GM21825 (cell line): Measurements from ENCODE around the gene GORASP2.
"Not testable (repeated sequence)": the region's sequence is repeated elsewhere in the genome, so short reads cannot be mapped to it uniquely, and the experiment has no call there.

ENCODE experiments used
- ATAC-seq: cut with Tn5 transposase; IDR thresholded peaks from one replicate; pipeline ENCODE4 v1.9.1; 2021; ENCODE audit warnings: mild to moderate bottlenecking, moderate library complexity; ENCODE audit not compliant: unreplicated experiment

The GORASP2 gene

GRCh38 chr2:170928824-170929685, at the start of gene GORASP2:
TSS of gene GORASP2 (plus strand) at chr2:170929253. CDS start at chr2:170929341, 88 bp downstream.
- ATAC-seq = peak; percentile 92

- no peak for ATAC-seq
Observed at GRCh38 chr2:170881840-170882239, 47.2 kb upstream of the GORASP2 start.

DNA sequence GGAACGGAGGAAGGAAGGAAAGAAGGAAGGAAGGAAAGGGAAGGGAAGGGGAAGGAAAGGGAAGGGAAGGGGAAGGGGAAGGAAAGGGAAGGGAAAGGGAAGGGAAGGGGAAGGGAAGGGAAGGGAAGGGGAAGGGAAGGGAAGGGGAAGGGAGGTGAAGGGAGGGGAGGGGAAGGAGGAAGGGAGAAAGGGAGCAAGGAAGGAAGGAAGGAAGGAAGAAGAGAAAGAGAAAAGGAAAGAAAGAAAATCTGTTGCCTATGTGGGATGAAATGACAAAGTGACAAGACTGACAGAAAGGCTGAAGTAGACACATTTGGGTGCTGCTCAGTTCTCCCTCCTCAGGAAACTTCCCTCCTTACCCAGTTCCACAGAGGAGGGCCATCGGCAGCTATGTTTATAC, 46.3 kb upstream of the GORASP2 start:
- ATAC-seq = no peak

- no peak for ATAC-seq
Observed at GRCh38 chr2:170883683-170884082, 45.4 kb upstream of the GORASP2 start.

GRCh38 chr2:170885130-170885791, 43.8 kb upstream of the GORASP2 start:
- ATAC-seq = no peak

- ATAC-seq = no peak
Observed at GRCh38 chr2:170886386-170886785, 42.7 kb upstream of the GORASP2 start.

DNA sequence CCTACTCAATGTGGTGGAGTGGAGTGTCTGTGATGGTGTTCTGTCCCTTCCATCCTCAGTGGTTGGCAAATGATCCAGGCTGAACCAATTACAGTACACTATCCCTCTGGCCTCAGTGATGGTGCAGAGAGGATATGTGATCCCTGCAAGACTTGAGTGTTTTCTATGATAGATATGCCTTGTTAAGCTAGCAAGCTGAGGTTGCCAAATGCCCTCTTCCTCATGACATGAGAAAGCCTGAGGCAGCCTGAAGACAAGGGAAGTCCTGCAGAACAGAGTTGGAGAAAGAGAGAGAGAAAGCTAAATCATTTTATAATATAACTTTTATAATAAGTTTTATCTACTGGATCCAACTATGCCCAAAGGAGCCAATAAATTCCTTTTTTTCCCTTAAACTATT, 41.6 kb upstream of the GORASP2 start:
- ATAC-seq = no peak

GRCh38 chr2:170887896-170888295, 41.2 kb upstream of the GORASP2 start:
- no peak for ATAC-seq

- ATAC-seq = no peak
Observed at GRCh38 chr2:170891893-170892292, 37.2 kb upstream of the GORASP2 start.

GRCh38 chr2:170892391-170892951, 36.6 kb upstream of the GORASP2 start:
- no peak for ATAC-seq

GRCh38 chr2:170895023-170895757, 33.9 kb upstream of the GORASP2 start:
- no peak for ATAC-seq

GRCh38 chr2:170896622-170897021, 32.4 kb upstream of the GORASP2 start:
- ATAC-seq = no peak

DNA sequence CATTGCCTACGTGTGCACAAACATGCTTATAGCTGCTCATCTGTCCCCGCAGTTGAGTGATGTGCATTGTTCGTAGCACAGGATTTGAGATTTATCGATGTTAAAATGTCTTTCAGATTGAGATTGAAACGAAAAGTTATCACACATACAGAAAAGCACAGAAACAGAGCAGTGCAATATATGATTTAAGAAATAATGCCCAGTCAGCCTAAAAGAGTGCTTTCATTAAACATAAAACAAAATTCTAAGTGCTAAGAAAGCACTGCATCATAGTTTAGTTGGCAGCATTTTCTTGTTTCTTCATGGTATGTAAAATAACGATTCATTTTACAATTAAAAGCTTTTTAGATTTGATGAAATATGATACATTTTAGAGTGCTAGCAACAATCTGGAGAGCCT, 31.9 kb upstream of the GORASP2 start:
- no peak for ATAC-seq

- ATAC-seq = no peak
Observed at GRCh38 chr2:170905864-170906263, 23.2 kb upstream of the GORASP2 start.

GRCh38 chr2:170911314-170911889, 17.7 kb upstream of the GORASP2 start:
- ATAC-seq = no peak

DNA sequence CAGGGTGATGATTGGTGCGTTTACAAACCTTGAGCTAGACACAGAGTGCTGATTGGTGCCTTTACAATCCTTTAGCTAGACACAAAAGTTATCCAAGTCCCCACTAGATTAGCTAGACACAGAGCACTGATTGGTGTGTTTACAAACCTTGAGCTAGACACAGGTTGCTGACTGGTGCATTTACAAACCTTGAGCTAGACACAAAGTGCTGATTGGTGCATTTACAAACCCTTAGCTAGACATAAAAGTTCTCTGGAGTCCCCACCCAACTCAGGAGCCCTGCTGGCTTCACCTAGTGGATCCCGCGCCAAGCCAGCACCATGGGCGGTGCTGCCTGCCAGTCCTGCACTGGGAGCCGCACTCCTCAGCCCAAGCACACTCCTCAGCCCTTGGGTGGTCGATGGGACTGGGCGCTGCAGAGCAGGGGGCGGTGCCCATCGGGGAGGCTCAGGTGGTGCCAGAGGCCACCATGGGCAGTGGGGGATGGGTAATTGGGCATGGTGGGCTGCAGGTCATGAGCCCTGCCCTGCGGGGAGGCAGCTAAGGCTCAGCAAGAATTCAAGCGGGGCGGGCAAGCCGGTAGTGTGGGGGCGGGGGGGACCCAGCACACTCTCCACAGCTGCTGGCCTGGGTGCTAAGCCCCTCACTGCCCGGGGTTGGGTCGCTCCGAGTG, 13.9 kb upstream of the GORASP2 start:
- ATAC-seq = not testable (repeated sequence)

DNA sequence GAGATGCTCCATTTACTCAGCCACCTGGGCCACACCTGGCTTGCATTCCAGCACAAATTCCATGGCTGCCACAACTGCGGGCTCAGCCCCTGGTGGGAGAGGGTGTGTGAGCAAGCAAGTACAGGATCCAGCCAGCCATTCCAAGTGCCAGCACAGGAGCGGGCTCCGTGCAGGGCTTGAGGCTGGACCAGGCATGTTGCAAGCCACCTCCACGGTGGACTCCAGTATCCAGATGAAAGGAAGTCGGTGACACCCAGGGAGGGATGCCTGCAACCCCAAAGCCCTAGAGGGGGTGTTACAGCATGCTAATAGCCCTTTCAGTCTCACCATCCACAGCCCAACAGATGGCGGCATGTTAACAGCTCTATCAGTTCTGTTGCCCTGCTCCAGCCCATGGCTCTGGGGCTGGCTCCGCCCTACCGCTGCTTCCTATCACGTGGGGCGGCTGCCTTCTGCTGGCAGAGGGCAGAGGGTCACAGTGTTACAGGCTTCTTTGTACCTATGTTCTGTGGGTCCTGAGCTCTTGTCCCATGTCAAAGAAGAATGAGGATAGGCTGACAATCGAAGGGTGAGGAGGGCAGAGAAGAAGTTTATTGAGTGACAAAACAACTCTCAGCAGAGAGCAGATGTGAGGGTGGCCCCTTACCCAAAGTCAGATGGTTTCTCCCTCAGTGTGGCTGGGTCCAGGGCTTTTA, 11.7 kb upstream of the GORASP2 start:
- no peak for ATAC-seq

DNA sequence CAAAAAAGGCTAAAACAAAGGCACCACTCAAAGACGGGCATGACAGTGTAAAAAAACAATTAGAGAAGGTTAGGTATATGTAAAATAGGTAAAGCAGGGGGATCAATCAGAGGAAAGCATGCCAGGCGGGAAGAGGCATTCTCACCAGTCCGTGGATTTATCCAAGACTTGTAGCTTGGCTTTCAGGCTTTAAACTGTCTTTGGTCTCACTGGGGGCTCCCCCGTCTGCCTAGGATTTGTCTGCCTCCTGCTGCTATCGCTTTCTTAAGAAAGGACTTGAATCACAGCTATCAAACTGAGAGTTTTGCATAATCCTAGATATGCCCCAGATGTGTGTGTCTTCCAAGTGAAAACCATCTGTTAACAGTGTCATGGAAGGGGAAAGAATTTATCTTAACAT, 11.1 kb upstream of the GORASP2 start:
- no peak for ATAC-seq

DNA sequence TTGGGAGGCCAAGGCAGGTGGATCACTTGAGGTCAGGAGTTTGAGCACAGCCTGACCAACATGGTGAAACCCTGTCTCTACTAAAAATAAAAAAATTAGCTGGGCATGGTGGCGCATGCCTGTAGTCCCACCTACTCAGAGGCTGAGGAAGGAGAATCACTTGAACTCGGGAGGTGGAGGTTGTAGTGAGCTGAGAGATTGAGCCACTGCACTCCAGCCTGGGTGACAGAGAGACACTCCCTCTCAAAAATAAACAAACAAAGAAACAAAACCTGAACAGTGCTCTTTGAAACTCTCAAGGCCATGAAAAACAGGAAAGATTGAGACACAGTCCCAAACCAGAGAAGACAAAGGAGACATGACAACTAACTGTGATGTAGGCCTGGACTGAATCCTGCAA, 7.2 kb upstream of the GORASP2 start:
- ATAC-seq = not testable (repeated sequence)
